ENCODE measurements around the gene EVC.
"Not testable (repeated sequence)": the region's sequence is repeated elsewhere in the genome, so short reads cannot be mapped to it uniquely, and the experiment has no call there.

Gene EVC

GRCh38 chr4:5836943-5837342 lies 125.9 kb downstream of the EVC start:
- DNase-seq (ENCODE audit: extremely low read depth in 1 of 2, low read depth in 1 of 2): no peak

- DNase-seq (ENCODE audit: extremely low read depth in 1 of 2, low read depth in 1 of 2): not testable (repeated sequence)
Measured at GRCh38 chr4:5837483-5837882, 126.5 kb downstream of the EVC start.

GRCh38 chr4:5839332-5839731 lies 128.3 kb downstream of the EVC start:
- no peak for DNase-seq (ENCODE audit: extremely low read depth in 1 of 2, low read depth in 1 of 2)

- DNase-seq (ENCODE audit: extremely low read depth in 1 of 2, low read depth in 1 of 2): no peak
Measured at GRCh38 chr4:5839751-5840674, 129.0 kb downstream of the EVC start.

GRCh38 chr4:5842456-5842855 lies 131.5 kb downstream of the EVC start:
- no peak for DNase-seq (ENCODE audit: extremely low read depth in 1 of 2, low read depth in 1 of 2)

GRCh38 chr4:5843573-5844530 lies 132.9 kb downstream of the EVC start:
- no peak for DNase-seq (ENCODE audit: extremely low read depth in 1 of 2, low read depth in 1 of 2)

- DNase-seq (ENCODE audit: extremely low read depth in 1 of 2, low read depth in 1 of 2): no peak
Measured at GRCh38 chr4:5845035-5845905, 134.3 kb downstream of the EVC start.

- no peak for DNase-seq (ENCODE audit: extremely low read depth in 1 of 2, low read depth in 1 of 2)
Measured at GRCh38 chr4:5851637-5852301, 140.8 kb downstream of the EVC start.

- no peak for DNase-seq (ENCODE audit: extremely low read depth in 1 of 2, low read depth in 1 of 2)
Measured at GRCh38 chr4:5852523-5853202, 141.7 kb downstream of the EVC start.

- no peak for DNase-seq (ENCODE audit: extremely low read depth in 1 of 2, low read depth in 1 of 2)
Measured at GRCh38 chr4:5854929-5855328, 143.9 kb downstream of the EVC start.

- not testable (repeated sequence) for DNase-seq (ENCODE audit: extremely low read depth in 1 of 2, low read depth in 1 of 2)
Measured at GRCh38 chr4:5856362-5856761, 145.4 kb downstream of the EVC start.

GRCh38 chr4:5857199-5857598 lies 146.2 kb downstream of the EVC start:
- DNase-seq (ENCODE audit: extremely low read depth in 1 of 2, low read depth in 1 of 2): no peak

- DNase-seq (ENCODE audit: extremely low read depth in 1 of 2, low read depth in 1 of 2): no peak
Measured at GRCh38 chr4:5858020-5858769, 147.2 kb downstream of the EVC start.

GRCh38 chr4:5863461-5864113 lies 152.6 kb downstream of the EVC start:
- peak in 1 of 2 donors; percentile 69 for DNase-seq (ENCODE audit: extremely low read depth in 1 of 2, low read depth in 1 of 2)

Data from stimulated activated CD8-positive, alpha-beta memory T cell treated with anti-CD3 and anti-CD28 coated beads, Interleukin-7, amount 100 ng/mL, for 48 hours (primary cell).